ENCODE results near the gene DSCAM.

DSCAM gene

DNA sequence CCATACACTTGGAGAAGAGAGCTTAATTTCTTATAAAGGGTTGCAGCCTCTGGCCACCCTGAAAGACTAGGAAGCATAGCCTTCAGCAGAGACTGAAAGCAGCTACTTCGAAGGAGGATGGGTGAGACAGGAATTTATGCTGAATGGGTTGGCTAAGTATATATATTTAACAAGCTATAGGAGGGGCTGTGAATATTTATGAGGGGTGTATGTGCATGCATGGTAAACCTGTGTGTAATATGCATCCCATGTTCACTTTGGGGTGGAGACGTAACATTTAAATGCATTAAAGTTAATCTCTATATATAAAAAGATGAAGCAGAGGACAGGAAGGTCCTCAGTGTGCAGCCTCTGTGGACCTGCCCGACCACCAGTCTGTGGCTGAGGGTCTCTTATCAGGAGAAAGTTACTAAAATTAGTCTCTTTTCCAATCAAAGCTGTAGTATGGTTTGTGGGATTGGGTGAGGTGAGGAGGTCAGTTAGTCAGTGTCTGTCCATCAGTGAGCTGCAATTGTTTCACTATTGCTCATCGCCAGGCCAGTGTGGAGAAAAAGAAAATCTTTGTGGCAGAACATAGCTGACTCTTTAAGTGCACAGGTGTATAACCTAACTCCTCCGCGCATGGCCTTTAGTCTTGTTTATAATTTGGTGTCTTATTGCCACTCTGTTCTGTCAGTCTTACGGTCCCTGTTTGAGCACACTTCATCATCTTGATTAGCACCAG, 35.4 kb upstream of the DSCAM start:
- Histone ChIP-seq H3K4me3 (ENCODE audit: insufficient read depth, low read length, poor library complexity, severe bottlenecking) (no peak overlapping the region), H3K4me2 (ENCODE audit: low read depth, low read length, poor library complexity, severe bottlenecking) (no peak overlapping the region), H2AFZ (ENCODE audit: low read depth, low read length, severe bottlenecking) (no peak overlapping the region), H3K9ac (ENCODE audit: low read length) (no peak overlapping the region), H3K27me3 (ENCODE audit: low read length) (no peaks in the 10 kb centered on the region), H3K79me2 (ENCODE audit: insufficient read depth, low read length) (no peaks in the 10 kb centered on the region), H4K20me1 (ENCODE audit: low read depth, low read length) (no peaks in the 10 kb centered on the region), H3K9me3 (ENCODE audit: insufficient read depth, low read length) (no peaks in the 10 kb centered on the region), H3K27ac (ENCODE audit: low read depth, low read length) (no peak overlapping the region), H3K36me3 (ENCODE audit: low read length) (no peaks in the 10 kb centered on the region), H3K9me2 (replicated peaks; ENCODE audit: insufficient read depth, low read length) (no peaks in the 10 kb centered on the region; the same call in 1 of the 2 replicates), H3F3A (ENCODE audit: insufficient read depth) (no peaks in the 10 kb centered on the region)
- no peak for TF ChIP-seq EZH2phosphoT487 (conservative IDR thresholded peaks at IDR 0.05; ENCODE audit: low read length)
- TF ChIP-seq, protein P1, sequence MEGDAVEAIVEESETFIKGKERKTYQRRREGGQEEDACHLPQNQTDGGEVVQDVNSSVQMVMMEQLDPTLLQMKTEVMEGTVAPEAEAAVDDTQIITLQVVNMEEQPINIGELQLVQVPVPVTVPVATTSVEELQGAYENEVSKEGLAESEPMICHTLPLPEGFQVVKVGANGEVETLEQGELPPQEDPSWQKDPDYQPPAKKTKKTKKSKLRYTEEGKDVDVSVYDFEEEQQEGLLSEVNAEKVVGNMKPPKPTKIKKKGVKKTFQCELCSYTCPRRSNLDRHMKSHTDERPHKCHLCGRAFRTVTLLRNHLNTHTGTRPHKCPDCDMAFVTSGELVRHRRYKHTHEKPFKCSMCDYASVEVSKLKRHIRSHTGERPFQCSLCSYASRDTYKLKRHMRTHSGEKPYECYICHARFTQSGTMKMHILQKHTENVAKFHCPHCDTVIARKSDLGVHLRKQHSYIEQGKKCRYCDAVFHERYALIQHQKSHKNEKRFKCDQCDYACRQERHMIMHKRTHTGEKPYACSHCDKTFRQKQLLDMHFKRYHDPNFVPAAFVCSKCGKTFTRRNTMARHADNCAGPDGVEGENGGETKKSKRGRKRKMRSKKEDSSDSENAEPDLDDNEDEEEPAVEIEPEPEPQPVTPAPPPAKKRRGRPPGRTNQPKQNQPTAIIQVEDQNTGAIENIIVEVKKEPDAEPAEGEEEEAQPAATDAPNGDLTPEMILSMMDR (IDR thresholded peaks at IDR 0.05; ENCODE audit: insufficient read depth, low read length, poor library complexity, severe bottlenecking): no peak

DNA sequence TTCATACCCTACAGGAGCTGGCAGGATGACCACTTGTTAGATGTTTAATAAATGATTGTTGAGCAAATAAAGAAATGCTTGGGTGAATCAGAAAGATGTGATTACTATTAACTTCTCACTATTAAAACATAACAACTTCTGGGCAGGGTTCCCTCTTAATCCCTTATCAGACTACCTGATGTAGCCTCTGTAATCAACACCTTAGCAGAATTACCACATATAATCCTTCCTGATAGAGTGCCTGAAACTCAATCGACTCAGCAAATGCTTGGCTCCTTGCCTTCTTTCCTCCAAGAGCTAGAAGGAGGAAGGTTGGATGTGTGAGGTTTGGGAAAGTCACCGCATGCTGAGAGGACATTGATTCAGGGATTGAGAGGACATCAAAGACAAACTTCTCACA, 34.8 kb upstream of the DSCAM start:
- H2AFZ ChIP-seq (ENCODE audit: low read depth, low read length, severe bottlenecking): no peak overlapping the region
- H3K4me2 ChIP-seq (ENCODE audit: low read depth, low read length, poor library complexity, severe bottlenecking): no peak overlapping the region
- H3F3A ChIP-seq (ENCODE audit: insufficient read depth): no peaks in the 10 kb centered on the region
- H3K79me2 ChIP-seq (ENCODE audit: insufficient read depth, low read length): no peaks in the 10 kb centered on the region
- H3K36me3 ChIP-seq (ENCODE audit: low read length): no peaks in the 10 kb centered on the region
- no peaks in the 10 kb centered on the region for H3K27me3 ChIP-seq (ENCODE audit: low read length)
- H4K20me1 ChIP-seq (ENCODE audit: low read depth, low read length): no peaks in the 10 kb centered on the region
- no peaks in the 10 kb centered on the region; the same call in 1 of the 2 replicates for H3K9me2 ChIP-seq (replicated peaks; ENCODE audit: insufficient read depth, low read length)
- no peak overlapping the region for H3K4me3 ChIP-seq (ENCODE audit: insufficient read depth, low read length, poor library complexity, severe bottlenecking)
- H3K9ac ChIP-seq (ENCODE audit: low read length): no peak overlapping the region
- H3K27ac ChIP-seq (ENCODE audit: low read depth, low read length): no peak overlapping the region
- H3K9me3 ChIP-seq (ENCODE audit: insufficient read depth, low read length): no peaks in the 10 kb centered on the region
- TF ChIP-seq, protein P1 (IDR thresholded peaks at IDR 0.05; ENCODE audit: insufficient read depth, low read length, poor library complexity, severe bottlenecking): no peak
- TF ChIP-seq EZH2phosphoT487 (conservative IDR thresholded peaks at IDR 0.05; ENCODE audit: low read length): no peak

DNA sequence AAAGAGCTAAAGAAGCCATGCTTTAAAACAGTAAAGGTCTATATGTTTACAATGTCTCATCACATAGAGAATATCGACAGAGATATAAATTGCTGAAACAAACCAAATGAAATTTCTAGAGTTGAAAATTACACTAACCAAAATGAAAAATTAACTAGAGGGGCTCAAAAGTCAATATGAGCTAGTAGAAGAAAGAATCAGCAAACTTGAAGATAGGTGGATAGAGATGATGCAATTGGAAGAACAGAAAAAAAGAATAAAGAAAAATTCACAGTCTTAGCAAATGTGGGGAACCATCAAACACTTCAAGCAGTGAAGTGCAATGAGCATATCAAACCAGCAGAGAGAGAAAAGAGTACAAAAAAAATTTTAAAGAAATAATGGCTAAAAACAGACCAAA, 24.1 kb upstream of the DSCAM start:
- H2AFZ ChIP-seq (ENCODE audit: low read depth, low read length, severe bottlenecking): no peak overlapping the region
- H3K4me3 ChIP-seq (ENCODE audit: insufficient read depth, low read length, poor library complexity, severe bottlenecking): no peak overlapping the region
- H3K27me3 ChIP-seq (ENCODE audit: low read length): no peaks in the 10 kb centered on the region
- no peaks in the 10 kb centered on the region for H4K20me1 ChIP-seq (ENCODE audit: low read depth, low read length)
- H3K27ac ChIP-seq (ENCODE audit: low read depth, low read length): no peak overlapping the region
- no peaks in the 10 kb centered on the region for H3K9me2 ChIP-seq (replicated peaks; ENCODE audit: insufficient read depth, low read length)
- H3K9me3 ChIP-seq (ENCODE audit: insufficient read depth, low read length): no peaks in the 10 kb centered on the region
- no peak overlapping the region for H3K4me2 ChIP-seq (ENCODE audit: low read depth, low read length, poor library complexity, severe bottlenecking)
- no peak overlapping the region for H3K9ac ChIP-seq (ENCODE audit: low read length)
- no peaks in the 10 kb centered on the region for H3K36me3 ChIP-seq (ENCODE audit: low read length)
- H3K79me2 ChIP-seq (ENCODE audit: insufficient read depth, low read length): no peaks in the 10 kb centered on the region
- TF ChIP-seq EZH2phosphoT487 (conservative IDR thresholded peaks at IDR 0.05; ENCODE audit: low read length): no peak
- TF ChIP-seq, protein P1 (IDR thresholded peaks at IDR 0.05; ENCODE audit: insufficient read depth, low read length, poor library complexity, severe bottlenecking): no peak
- H3F3A ChIP-seq (ENCODE audit: insufficient read depth): no peaks in the 10 kb centered on the region

Measured in SU-DHL-6 (cell line).